ENCODE data around the gene WDR91.
A peak's percentile ranks its signal among the peaks of the same experiment; 100 is the strongest.
"Not testable (repeated sequence)": the region's sequence is repeated elsewhere in the genome, so short reads cannot be mapped to it uniquely, and the experiment has no call there.

WDR91 gene

GRCh38 chr7:135224027-135224426 is 12.7 kb upstream of the WDR91 start:
- no peak for TF ChIP-seq JUND (IDR thresholded peaks at IDR 0.05; ENCODE audit: low read depth)
- in situ Hi-C loops (cut with HindIII; ENCODE audit: low pct_unique_long_range_greater_than_20kb, low sequenced_read_pairs): no loop called here
- no peak for DNase-seq (ENCODE audit: low read depth in 1 of 2, low spot score in 1 of 2)

GRCh38 chr7:135217645-135218509 is 6.6 kb upstream of the WDR91 start:
- TF ChIP-seq JUND (IDR thresholded peaks at IDR 0.05; ENCODE audit: low read depth): no peak
- in situ Hi-C loops (cut with HindIII; ENCODE audit: low pct_unique_long_range_greater_than_20kb, low sequenced_read_pairs): no loop called here
- DNase-seq (ENCODE audit: low read depth in 1 of 2, low spot score in 1 of 2): no peak

GRCh38 chr7:135215698-135216097 is 4.4 kb upstream of the WDR91 start:
- no peak for DNase-seq (ENCODE audit: low read depth in 1 of 2, low spot score in 1 of 2)
- in situ Hi-C loops (cut with HindIII; ENCODE audit: low pct_unique_long_range_greater_than_20kb, low sequenced_read_pairs): no loop called here
- no peak for TF ChIP-seq JUND (IDR thresholded peaks at IDR 0.05; ENCODE audit: low read depth)

GRCh38 chr7:135215180-135215579 is 3.9 kb upstream of the WDR91 start:
- in situ Hi-C loops (cut with HindIII; ENCODE audit: low pct_unique_long_range_greater_than_20kb, low sequenced_read_pairs): no loop called here
- DNase-seq (ENCODE audit: low read depth in 1 of 2, low spot score in 1 of 2): no peak

GRCh38 chr7:135213831-135214230 is 2.5 kb upstream of the WDR91 start:
- no peak for TF ChIP-seq JUND (IDR thresholded peaks at IDR 0.05; ENCODE audit: low read depth)
- in situ Hi-C loops (cut with HindIII; ENCODE audit: low pct_unique_long_range_greater_than_20kb, low sequenced_read_pairs): no loop called here
- peak in 1 of 2 experiments; percentile 54 for DNase-seq (ENCODE audit: low read depth in 1 of 2, low spot score in 1 of 2)

More at GRCh38 chr7:135215180-135215579, 3.9 kb upstream of the WDR91 start:
- TF ChIP-seq JUND (IDR thresholded peaks at IDR 0.05; ENCODE audit: low read depth): no peak

GRCh38 chr7:135211946-135212685 is 790 bp upstream of the WDR91 start:
- DNase-seq (ENCODE audit: low read depth in 1 of 2, low spot score in 1 of 2); in situ Hi-C loops (cut with HindIII; ENCODE audit: low pct_unique_long_range_greater_than_20kb, low sequenced_read_pairs): not testable (repeated sequence)

GRCh38 chr7:135210888-135211178 is 493 bp downstream of the WDR91 start:
- peak; percentile 2 to 9 for DNase-seq (ENCODE audit: low read depth in 1 of 2, low spot score in 1 of 2)
- no peak for TF ChIP-seq JUND (IDR thresholded peaks at IDR 0.05; ENCODE audit: low read depth)
- in situ Hi-C loops (cut with HindIII; ENCODE audit: low pct_unique_long_range_greater_than_20kb, low sequenced_read_pairs): no loop called here

GRCh38 chr7:135209225-135209834 is 2.0 kb downstream of the WDR91 start:
- no peak for TF ChIP-seq JUND (IDR thresholded peaks at IDR 0.05; ENCODE audit: low read depth)
- no peak for DNase-seq (ENCODE audit: low read depth in 1 of 2, low spot score in 1 of 2)
- in situ Hi-C loops (cut with HindIII; ENCODE audit: low pct_unique_long_range_greater_than_20kb, low sequenced_read_pairs): no loop called here

- no peak for TF ChIP-seq JUND (IDR thresholded peaks at IDR 0.05; ENCODE audit: low read depth)
- in situ Hi-C loops (cut with HindIII; ENCODE audit: low pct_unique_long_range_greater_than_20kb, low sequenced_read_pairs): no loop called here
- DNase-seq (ENCODE audit: low read depth in 1 of 2, low spot score in 1 of 2): no peak
Observed at GRCh38 chr7:135208102-135208793, 3.1 kb downstream of the WDR91 start.

GRCh38 chr7:135207406-135208101 is 3.8 kb downstream of the WDR91 start:
- in situ Hi-C loops (cut with HindIII; ENCODE audit: low pct_unique_long_range_greater_than_20kb, low sequenced_read_pairs): no loop called here
- TF ChIP-seq JUND (IDR thresholded peaks at IDR 0.05; ENCODE audit: low read depth): no peak
- DNase-seq (ENCODE audit: low read depth in 1 of 2, low spot score in 1 of 2): no peak

- TF ChIP-seq JUND (IDR thresholded peaks at IDR 0.05; ENCODE audit: low read depth): no peak
- in situ Hi-C loops (cut with HindIII; ENCODE audit: low pct_unique_long_range_greater_than_20kb, low sequenced_read_pairs): no loop called here
- DNase-seq (ENCODE audit: low read depth in 1 of 2, low spot score in 1 of 2): no peak
Observed at GRCh38 chr7:135206941-135207391, 4.4 kb downstream of the WDR91 start.

- in situ Hi-C loops (cut with HindIII; ENCODE audit: low pct_unique_long_range_greater_than_20kb, low sequenced_read_pairs): no loop called here
- no peak for DNase-seq (ENCODE audit: low read depth in 1 of 2, low spot score in 1 of 2)
- TF ChIP-seq JUND (IDR thresholded peaks at IDR 0.05; ENCODE audit: low read depth): no peak
Observed at GRCh38 chr7:135205850-135206249, 5.5 kb downstream of the WDR91 start.
